D721Med (cell line): Measurements from ENCODE around the gene SLAMF8.
A peak's percentile ranks its signal among the peaks of the same experiment; 100 is the strongest.

Experiments used
- DNase-seq: peaks from one replicate; pipeline ENCODE4 v3.0.0; 2011; ENCODE audit warnings: low spot score; ENCODE audit not compliant: insufficient read length
- FAIRE-seq: peaks from 2 replicates; lab custom pipeline; 2011; peaks lifted over from hg19 to GRCh38; lab: Jason Lieb, UNC
- CTCF ChIP-seq: IDR thresholded peaks from 2 replicates; pipeline ENCODE4 v1.5.1; 2012; ENCODE audit warnings: mild to moderate bottlenecking, control low read depth; ENCODE audit not compliant: insufficient read depth; ENCODE audit errors: missing control alignments

The SLAMF8 gene

DNA sequence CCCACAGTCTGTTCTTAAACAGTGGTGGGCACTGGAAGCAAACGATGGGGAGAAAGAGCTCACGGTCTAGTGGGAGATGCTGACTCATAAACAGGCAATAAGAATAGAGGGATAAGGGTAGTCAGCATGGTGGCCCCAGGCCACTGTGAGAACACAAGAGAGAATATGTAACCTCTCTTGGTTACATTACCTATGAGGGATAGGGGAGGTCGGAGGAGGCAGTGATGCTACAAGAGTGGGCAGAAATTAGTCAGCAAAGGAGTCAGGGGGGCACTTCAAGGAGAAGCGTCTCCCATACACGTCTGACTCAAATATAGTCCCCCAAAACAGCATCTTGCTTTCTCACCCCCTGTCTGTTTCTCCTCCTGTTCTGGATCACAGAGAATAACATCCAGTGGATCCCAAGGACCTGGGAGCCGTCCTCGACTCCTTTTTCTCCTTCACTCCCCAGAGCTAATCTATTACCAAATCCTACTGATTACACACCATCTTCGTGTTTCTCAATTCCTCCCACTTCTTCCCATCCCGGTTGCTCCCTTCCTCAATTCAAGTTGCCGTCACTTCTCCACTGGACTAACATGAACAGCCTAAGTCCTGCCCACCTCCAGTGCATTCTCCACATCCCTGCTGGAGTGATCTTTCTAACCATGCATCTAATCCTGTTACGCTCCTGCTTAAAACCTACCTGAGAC, 2.1 kb downstream of the SLAMF8 start:
- FAIRE-seq: no peak
- DNase-seq: no peak
- no peak for TF ChIP-seq CTCF

DNA sequence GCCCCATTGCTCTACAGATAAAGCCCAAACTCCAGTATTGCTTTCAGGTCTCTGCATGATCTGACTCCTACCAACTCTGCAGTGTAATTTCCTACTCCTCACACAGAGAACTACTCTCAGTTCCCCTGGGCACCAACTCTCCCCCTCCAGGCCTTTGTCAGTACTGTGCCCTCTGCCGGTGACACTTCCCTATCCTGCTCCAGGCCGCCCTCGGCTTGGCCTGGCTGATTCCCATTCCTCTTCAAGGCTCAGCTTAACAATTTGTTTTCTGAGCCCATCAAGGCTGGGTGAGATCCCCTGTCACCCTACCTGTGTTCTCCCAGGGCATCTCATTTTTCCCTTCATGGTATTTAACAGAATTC, 2.6 kb downstream of the SLAMF8 start:
- FAIRE-seq: no peak
- DNase-seq: no peak
- peak; percentile 54 for TF ChIP-seq CTCF

DNA sequence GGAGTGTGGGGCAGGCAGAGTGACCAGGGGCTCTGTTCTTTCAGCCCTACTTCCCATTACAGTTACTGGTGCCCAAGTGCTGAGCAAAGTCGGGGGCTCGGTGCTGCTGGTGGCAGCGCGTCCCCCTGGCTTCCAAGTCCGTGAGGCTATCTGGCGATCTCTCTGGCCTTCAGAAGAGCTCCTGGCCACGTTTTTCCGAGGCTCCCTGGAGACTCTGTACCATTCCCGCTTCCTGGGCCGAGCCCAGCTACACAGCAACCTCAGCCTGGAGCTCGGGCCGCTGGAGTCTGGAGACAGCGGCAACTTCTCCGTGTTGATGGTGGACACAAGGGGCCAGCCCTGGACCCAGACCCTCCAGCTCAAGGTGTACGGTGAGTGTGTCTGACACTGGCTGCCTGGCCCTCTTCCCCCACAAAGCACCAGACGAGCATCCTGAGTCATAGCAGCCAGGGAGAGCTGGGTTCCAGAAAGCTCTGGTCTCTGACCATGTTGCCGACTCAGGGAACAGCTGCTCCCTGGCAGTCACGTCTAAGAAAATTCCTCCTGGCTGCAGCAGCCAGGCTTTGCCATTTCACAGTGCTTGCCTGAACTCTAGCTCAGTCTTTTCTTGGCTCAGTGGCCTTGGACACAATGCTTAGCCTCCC, 3.3 kb downstream of the SLAMF8 start:
- FAIRE-seq: no peak
- no peak for TF ChIP-seq CTCF
- DNase-seq: no peak

GRCh38 chr1:159830722-159831121, 4.0 kb downstream of the SLAMF8 start:
- FAIRE-seq: no peak

DNA sequence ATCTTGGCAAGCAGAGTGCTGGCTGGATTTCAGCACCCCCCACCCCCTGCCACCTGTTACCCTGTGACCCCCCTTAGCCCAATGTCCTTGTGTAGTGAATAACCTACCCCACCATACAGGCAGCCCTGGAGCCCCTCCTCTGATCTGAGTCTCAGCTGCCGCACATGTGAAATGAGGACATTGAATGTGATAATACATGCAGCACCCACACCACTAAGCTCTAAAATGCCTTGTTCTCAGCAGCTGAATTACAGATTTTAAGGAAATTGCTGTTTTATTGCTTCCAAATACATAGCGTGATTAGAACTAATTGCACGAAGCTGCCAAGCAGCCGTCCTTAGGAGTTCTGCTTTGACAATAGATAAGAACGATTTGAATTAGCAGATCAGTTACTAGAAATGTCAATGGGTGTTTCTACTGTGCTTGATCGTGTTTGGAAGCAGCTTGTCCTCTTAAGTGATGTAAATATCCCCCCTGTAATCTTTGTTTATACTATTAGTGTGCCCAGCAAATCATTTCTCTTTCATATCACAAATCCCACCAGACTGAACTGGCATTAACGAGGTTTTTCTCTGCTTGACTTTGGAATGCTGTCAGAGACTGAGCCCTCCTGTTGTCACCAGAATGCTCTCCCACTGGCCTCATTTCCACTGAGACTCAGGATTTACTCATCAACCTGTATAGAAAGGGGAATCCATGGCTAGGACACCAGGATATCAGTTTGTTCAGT, 4.9 kb downstream of the SLAMF8 start:
- TF ChIP-seq CTCF: no peak
- peak; percentile 46 for DNase-seq
- FAIRE-seq: no peak

More at GRCh38 chr1:159830722-159831121, 4.0 kb downstream of the SLAMF8 start:
- DNase-seq: no peak
- no peak for TF ChIP-seq CTCF

- FAIRE-seq: no peak
These were observed 5.6 kb downstream of the SLAMF8 start for GRCh38 chr1:159832309-159832708.

More at GRCh38 chr1:159832309-159832708, 5.6 kb downstream of the SLAMF8 start:
- no peak for DNase-seq
- no peak for TF ChIP-seq CTCF
